GM21723 (cell line): Measurements from ENCODE around the gene BBLN.

Experiments
- ATAC-seq: cut with Tn5 transposase; IDR thresholded peaks from one replicate; pipeline ENCODE4 v1.9.1; 2021; ENCODE audit warnings: mild to moderate bottlenecking, moderate library complexity; ENCODE audit not compliant: unreplicated experiment

BBLN gene

GRCh38 chr9:128211186-128211980, 51.3 kb downstream of the BBLN start:
- ATAC-seq = no peak

- ATAC-seq = no peak
Measured at GRCh38 chr9:128211981-128212281, 51.9 kb downstream of the BBLN start.
